D721Med (cell line): ENCODE measurements around the gene MRPS11.
"Not testable (repeated sequence)": the region's sequence is repeated elsewhere in the genome, so short reads cannot be mapped to it uniquely, and the experiment has no call there.

Source experiments
- DNase-seq: peaks from one replicate; pipeline ENCODE4 v3.0.0; 2011; ENCODE audit warnings: low spot score; ENCODE audit not compliant: insufficient read length
- FAIRE-seq: peaks from 2 replicates; lab custom pipeline; 2011; peaks lifted over from hg19 to GRCh38; lab: Jason Lieb, UNC
- CTCF ChIP-seq: IDR thresholded peaks from 2 replicates; pipeline ENCODE4 v1.5.1; 2012; ENCODE audit warnings: mild to moderate bottlenecking, control low read depth; ENCODE audit not compliant: insufficient read depth; ENCODE audit errors: missing control alignments

Gene MRPS11

GRCh38 chr15:88470625-88471372 is 3.3 kb downstream of the MRPS11 start:
- no peak for DNase-seq
- FAIRE-seq, result no peak
- no peak for TF ChIP-seq CTCF

- FAIRE-seq (no peak), DNase-seq (no peak)
- no peak for TF ChIP-seq CTCF
Observed at GRCh38 chr15:88472225-88472624, 4.7 kb downstream of the MRPS11 start.

GRCh38 chr15:88473661-88474293 is 6.3 kb downstream of the MRPS11 start:
- DNase-seq, FAIRE-seq: not testable (repeated sequence)

- FAIRE-seq (no peak), DNase-seq (no peak)
- peak; percentile 67 for TF ChIP-seq CTCF
Observed at GRCh38 chr15:88476635-88477060, 9.1 kb downstream of the MRPS11 start.

- no peak for TF ChIP-seq CTCF
- FAIRE-seq (peak; percentile 41), DNase-seq (no peak)
Observed at GRCh38 chr15:88477126-88477525, 9.6 kb downstream of the MRPS11 start.

- TF ChIP-seq CTCF, result no peak
- FAIRE-seq (no peak), DNase-seq (no peak)
Observed at GRCh38 chr15:88477904-88478303, 10.4 kb downstream of the MRPS11 start.

- no peak for FAIRE-seq
Observed at GRCh38 chr15:88479169-88479568, 11.7 kb downstream of the MRPS11 start.

More at GRCh38 chr15:88479169-88479568, 11.7 kb downstream of the MRPS11 start:
- no peak for TF ChIP-seq CTCF
- DNase-seq, result no peak
